ENCODE measurements around the gene ROR2.
"Not testable (repeated sequence)": the region's sequence is repeated elsewhere in the genome, so short reads cannot be mapped to it uniquely, and the experiment has no call there.

The ROR2 gene

DNA sequence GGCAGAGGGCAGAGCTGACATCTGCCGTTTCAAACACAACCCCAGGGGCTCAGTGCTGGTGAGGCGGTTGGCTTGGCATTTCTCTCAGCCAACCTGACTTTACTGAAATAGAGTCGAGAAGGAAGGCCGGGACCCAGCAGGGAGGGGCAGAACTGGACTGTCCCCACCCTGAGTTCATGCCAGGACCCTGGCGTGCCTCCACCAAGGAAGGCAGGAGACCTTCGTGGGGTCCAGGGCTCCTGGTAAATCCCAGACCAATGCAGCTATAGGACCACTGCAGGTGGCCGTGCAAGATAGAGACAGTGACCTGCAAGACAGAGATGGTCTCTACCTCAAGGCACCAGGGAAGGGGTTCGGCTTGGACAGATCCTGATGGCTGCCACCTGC lies 132.9 kb downstream of the ROR2 start:
- DNase-seq (ENCODE audit: low read depth) = no peak

DNA sequence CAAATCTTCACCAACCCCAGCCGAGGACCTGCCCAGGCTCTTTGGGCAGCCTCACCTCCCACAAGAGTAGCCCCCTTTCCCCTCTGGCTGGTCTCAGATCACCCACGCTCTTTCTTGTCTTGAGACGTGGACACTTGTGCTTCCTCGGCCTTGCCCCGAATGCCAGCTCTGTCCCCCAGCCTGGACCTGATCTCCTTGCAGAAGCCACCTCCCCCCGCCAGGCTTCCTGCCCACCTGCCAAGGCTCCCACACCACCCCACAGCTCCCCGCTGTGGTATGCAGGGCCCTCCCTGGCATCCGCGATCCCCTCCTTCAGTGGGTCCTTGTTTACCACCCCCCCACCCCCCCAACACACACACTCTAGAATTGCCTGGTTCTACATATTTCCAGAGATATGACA lies 133.7 kb downstream of the ROR2 start:
- no peak for DNase-seq (ENCODE audit: low read depth)

DNA sequence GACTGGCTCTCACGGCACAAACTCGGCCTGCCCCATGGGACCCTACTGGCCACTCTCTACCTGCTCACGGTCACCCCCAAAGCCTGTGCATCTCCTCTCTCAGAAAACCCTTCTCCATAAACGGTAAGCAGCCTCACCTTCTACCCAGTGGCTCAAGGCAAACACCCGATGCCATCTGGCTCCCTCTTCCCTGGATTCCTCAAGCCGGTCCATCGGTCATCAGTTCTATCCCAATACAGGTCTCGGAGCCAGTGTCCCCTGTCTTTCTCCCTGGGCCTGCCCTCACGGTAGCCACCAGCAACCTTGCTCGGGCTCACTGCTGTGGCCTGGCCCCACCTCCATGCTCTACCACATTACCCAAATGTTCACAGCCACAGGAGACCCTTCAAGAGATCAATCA lies 134.1 kb downstream of the ROR2 start:
- DNase-seq (ENCODE audit: low read depth) = no peak

DNA sequence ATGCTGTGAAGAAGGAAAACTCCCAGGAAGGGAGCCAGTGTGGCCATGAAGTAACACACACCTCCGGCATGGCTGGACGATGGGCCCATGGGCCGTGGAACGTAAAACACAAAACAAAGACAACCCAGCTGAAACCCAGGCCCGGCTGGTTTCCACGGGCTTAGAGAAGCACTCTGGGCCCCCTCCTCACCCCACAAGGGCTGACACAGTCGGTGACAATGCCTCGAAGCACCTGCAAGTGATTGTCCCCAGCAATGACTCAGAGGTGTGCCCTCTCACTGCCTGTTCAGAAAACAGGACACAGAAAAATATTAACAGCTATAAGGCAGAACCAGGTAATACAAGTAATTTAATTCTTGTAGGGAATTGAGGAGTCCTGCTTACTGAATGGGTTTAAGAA lies 135.3 kb downstream of the ROR2 start:
- DNase-seq (ENCODE audit: low read depth) = no peak

DNA sequence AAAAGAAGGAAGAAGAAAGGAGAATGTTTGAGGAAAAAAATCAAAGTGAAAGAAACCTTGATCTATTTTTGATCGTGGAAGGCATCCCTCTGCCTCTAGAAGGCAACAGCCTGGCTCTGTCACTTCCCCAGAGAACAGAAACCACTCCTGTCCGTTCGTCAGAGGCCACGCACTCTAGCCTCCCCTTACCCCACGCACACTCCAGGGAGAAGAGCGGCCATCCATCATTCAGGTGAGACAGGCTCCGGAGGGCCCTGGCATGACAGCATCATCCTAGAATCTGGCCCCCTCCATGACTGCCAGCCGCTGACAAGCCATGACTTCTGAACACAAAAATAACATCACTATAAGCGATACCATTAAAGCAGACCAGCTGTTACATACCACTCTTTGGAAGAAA lies 135.8 kb downstream of the ROR2 start:
- DNase-seq (ENCODE audit: low read depth) = no peak

DNA sequence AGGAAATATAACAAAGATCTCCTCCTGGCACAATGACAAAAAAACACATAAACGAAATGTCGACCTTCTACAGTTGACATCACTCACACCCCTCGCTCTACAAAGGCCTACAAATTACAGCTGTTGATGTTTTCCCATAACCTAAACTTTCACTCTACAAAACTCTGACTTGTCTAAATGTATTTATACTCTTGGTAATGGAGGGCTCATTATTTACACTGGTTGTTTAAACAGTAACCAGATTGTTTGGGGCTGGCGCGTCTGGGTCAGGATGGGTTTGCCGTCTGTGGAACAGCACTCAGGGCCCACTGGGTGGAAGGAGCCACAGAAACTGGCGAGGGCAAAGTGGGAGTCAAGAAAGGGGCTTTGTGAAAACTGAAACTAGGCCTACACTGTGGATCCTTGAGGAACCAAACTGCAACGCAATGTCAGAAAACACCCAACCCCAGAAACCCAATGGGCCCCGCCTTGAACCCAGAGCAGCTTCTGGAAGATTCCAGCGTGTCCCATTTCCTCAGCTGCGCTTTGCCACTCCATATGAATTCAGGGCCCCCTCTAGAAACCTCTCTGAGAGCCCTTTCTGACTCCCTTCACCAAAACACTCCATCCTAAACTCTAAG lies 136.7 kb downstream of the ROR2 start:
- DNase-seq (ENCODE audit: low read depth) = no peak

DNA sequence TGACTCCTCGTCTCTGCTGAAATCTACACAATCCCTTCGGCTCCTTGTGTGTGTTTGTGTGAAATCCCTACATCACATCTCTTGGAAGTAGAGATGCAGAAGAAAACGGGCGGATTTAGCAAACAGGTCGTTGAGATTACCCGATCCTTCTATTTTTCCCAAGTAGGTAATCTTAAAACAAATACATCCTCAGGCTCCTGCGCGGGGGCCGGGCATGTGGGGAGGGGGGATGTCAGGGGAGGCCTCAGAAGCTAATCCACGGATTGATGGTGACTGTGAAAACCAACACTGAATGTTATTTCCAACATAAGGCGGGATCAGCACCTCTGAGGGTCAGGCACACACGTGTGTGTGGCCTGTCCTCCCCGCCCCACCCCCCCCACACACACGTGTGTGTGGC lies 137.8 kb downstream of the ROR2 start:
- DNase-seq (ENCODE audit: low read depth) = no peak

DNA sequence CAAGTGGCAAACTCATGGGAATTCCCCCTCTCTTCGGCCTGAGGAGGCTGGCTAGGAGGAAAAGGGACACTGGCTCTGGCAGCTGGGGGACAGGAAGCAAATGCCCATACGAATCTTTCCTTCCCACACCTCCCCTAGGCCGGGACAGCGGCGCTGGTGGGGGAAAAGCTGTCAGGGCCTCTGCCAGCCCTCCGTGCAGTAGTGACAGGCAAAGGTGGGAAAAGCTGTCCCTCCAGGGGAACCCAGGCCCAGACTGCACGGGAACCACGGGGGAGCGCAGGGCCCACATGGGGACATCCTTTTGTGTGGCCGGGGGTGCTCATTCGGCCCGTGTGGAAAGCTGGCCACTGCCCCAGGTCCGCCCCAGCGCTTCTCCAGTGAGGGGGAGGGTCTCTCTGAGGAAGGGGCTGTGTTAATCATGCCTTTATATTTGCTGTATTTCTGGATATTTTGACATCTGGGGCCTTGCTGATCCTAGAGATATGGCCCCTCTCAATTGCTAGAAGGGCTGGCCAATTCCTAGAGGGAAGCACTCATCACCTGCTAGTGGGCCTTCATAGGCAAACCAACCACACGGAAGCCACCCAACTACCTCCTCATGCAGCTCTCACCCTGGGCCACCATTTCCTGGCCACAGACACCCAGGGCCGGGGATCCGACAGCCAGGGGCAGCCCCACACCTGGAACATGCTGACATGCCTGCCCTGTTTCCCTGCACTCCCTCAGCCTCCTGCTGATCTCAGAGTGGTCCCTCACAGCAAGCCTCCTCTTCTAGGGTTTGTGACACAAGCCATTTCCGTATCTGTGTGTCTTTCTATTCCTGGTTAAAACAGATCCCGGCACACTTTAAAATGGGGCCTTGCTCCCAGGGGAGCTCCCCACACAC lies 138.8 kb downstream of the ROR2 start:
- DNase-seq (ENCODE audit: low read depth) = no peak

DNA sequence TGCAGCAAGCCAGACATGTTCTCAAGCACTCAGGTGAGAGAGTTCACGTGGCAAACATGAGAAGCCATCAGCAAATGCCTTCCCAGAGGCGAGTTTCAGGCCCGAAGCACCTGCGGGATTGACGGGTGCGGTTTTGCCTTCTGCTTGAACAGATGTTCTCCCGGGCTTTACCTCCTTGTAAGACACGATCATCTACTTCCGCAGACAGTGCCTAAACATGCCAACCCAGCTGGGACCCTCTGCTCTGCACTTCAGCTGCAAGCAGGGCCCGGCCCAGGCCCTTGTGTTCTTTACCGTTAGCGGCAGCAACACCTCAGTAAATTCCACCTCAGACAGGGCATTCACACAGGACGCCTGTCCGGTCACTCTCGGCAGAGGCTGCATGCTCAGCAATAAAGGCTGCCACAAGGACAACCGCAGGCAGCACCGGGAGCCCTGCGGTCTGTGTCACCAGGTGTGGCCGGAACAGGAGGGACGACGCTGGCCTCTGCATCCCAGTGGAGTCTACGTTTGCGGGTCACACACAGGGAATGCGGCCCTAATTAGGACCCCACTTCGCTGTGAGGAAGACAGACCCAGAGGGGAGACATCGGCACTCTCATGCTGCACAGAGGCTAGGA lies 139.6 kb downstream of the ROR2 start:
- no peak for DNase-seq (ENCODE audit: low read depth)

DNA sequence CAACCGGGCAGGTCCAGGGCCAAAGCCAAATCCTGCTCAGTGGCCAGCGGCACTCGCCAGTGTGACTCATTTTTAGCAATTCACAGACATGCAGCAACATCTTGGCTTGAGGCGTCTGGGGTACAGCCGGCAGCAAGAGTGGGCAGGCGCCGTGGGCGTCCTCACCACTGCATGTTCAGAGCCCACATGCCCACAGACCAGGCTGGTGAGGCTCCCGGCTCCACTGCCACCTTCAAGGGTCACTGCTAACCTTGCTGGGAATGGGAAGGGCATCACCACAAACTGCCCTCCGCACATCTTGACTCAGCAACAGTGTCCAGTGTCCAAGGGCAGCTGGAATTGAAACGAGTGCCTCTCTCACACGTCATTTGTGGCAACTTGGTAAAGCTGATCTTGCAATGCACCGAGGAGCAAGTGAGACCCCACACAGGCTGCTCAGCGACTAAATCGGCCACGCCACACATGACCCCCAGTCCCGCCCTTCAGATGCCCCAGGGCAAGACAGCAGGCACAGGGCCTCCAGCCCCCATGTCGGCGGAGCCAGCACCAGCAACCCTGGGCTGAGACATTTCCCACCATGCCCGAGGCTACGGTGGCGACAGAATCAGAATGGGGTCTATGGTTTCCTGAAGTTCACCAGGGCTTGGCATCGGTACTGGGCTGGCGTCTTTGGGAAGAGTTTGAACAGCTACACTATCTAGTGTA lies 140.3 kb downstream of the ROR2 start:
- DNase-seq (ENCODE audit: low read depth) = no peak

DNA sequence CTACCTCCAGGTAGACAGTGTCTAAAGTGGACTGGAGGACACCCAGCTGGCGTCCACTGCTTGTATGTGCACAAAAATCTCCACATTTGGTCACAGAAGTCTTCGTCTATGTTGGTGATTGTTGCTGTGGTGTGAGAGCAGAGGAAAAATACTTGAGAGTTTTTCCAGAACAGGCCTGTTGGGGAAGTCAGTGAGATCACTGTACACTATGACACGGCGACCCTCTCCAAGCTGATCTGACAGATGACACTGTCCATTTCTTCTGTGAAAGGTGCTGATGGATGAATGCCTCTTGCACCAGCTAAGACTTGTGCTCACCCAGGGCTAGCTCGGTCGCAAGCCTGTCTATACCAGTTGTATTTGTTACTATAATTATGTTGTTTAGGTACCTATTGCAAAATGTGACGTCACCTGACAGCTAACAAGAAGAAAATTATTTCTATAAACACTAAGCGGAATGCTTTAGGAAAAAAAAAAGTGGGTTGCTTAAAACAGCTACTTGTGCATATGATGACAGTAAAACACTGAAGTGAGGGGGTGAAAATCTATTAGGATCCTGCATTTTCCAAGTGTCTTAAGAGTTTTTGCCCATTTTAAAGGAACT lies 142.3 kb downstream of the ROR2 start:
- DNase-seq (ENCODE audit: low read depth) = no peak

DNA sequence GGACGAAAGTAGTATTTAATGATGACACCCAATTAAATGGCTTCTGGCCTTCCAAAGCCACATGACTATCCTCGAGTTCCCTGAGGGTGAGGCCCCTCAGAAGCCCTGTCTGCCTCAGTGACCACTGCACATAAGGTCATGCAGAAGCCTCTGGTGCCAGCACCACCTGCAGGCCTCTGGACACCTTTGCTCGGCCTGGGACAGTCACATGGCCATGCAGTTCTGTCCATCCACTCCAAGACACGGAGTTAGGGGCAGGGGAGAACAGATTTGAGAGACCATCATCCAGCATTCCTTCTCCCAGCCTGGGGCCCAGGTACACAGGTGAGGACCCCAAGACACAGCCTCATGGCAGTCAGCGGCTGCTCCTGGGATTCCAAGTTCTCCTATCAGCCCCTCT lies 145.0 kb downstream of the ROR2 start:
- no peak for DNase-seq (ENCODE audit: low read depth)

DNA sequence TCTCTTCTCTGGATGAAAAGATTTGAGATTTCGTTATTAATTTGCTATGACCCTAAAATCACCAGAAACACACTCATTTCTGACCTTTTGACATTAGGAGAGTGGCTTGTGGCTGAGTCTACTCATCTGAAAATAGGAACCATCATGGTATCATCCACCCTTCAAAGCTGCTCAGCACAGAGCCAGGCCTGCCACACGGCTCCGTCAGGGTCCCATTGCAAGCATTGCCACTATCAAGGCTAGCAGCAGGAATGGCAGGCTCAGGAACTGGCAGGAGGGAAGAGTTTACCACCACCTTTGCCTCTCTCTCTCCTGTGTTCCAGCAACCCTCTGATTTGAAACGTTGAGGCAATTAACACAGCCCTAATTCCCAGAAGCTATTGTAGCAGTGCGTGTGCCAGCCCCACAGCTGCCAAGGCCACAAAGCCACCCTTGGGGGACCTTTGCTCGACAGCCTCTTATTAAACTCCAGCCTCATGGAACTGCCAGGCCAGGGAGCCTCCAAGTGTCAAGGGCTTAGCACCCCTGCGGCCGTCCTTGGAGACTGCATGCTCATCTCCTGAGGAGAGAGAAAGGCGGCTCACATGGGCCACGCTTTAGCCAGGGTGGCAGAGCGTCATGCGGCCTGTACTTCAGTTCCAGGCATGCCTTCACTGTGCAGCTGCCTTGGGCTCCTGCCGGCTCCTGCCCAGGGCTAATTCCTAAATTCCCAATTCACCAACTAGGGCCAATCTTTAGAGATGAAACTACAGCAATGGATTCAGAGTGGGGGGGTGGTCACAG lies 145.9 kb downstream of the ROR2 start:
- DNase-seq (ENCODE audit: low read depth) = no peak

DNA sequence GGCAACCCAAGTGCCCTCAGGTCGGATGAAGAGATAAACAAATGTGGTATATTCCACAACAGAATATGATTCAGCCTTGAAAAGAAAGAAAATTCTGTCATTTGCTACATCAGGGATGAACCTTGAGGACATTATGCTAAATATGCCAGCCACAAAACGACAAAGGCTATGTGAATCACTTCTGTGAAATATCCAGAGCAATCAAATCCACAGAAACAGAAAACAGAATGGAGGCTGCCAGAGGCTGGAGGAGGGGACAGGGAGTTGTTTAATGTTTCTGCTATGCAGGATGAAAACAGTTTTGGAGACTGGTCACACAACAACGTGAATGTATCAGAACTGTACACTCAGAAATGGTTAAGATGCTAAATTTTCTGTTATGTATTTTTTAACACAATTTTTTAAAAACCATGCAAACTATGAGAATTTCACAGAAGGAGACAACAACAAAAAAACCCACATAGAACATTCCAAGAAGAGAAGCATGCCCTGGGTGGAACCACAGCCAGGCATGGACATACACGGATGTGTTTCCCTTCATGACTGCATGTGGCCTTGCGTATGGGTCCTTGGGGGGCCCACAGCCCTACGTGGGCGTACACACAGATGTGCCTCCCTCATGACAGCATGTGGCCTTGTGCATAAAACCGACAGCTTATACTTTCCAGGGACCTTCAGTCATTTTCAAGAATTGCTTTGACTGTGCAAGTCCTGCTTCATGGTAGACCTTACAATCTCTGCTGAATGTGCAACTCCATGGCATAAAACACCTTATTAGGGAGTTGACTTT lies 146.7 kb downstream of the ROR2 start:
- no peak for DNase-seq (ENCODE audit: low read depth)

DNA sequence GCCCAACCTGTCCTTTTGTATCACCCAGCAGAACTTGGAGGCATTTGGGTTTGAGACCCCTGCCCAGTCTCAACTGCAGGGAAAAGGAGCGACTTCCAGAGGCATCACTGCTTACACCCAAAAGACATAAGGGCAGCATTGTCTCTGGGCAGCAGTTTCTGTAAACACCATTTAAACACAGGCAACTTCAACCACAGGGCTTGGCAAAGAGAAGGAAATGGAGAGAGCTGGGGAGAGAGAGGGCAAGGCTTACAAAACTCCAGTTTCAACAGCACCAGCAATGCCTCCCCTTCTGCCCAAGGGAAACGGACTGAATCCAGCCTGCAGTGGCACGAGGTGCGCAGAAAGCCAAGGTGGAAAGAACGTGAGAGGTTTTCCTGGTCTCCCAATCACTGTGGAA lies 147.6 kb downstream of the ROR2 start:
- DNase-seq (ENCODE audit: low read depth) = no peak

DNA sequence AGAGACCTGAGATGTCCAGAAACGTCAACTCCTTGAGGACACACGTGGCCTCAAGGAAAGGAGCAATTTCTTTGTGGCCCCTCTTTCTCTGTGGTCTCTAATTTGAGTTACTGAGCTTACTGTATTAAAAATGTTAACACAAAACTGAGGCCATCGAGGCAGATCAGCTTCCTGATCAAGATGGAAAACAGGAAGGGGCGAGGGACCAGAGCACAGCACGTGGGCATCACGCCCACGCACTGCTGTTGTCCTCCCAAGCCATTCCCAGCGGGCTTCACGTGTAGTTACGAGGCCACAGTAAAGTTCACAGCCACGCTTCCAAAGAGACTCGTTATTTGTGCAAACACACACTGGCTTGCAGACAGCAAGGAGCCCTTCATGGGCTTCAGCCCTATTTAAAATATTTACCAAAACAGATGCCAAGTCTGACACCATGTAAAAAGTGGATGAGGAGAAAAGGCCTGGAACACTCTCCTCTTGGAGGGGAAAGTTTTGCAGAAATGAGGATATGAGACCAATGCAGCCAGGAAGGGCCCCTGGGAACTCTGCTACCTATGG lies 149.5 kb downstream of the ROR2 start:
- no peak for DNase-seq (ENCODE audit: low read depth)

DNA sequence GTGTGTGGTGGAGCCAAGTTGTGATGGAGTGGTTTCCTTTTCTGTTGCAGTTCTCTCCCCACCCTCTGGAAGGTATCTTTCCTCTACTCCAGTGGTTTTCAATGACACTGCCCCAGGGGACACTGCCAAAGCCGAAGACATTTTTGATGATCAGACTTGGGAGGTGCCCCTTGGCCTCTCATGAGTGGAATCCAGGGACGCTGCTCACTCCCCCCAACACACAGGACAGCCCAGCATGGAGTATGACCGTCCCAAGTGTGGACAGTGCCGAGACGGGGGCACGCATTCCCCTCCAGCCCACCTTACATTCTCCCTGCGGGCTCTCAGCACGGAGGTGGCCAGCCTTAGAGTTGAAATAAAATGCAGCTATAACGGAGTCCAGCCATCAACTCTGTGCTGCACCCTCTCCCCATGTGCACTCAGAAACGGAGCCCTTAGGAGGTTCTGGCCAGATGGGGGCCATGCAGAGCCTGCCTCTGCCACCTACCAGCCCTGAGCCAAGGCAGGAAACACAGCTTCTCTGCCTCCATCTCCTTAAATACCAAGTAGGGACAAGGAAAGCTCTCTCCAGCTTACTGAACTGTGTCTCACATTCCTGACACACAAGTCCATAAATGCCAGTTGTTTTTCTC lies 150.8 kb downstream of the ROR2 start:
- no peak for DNase-seq (ENCODE audit: low read depth)

DNA sequence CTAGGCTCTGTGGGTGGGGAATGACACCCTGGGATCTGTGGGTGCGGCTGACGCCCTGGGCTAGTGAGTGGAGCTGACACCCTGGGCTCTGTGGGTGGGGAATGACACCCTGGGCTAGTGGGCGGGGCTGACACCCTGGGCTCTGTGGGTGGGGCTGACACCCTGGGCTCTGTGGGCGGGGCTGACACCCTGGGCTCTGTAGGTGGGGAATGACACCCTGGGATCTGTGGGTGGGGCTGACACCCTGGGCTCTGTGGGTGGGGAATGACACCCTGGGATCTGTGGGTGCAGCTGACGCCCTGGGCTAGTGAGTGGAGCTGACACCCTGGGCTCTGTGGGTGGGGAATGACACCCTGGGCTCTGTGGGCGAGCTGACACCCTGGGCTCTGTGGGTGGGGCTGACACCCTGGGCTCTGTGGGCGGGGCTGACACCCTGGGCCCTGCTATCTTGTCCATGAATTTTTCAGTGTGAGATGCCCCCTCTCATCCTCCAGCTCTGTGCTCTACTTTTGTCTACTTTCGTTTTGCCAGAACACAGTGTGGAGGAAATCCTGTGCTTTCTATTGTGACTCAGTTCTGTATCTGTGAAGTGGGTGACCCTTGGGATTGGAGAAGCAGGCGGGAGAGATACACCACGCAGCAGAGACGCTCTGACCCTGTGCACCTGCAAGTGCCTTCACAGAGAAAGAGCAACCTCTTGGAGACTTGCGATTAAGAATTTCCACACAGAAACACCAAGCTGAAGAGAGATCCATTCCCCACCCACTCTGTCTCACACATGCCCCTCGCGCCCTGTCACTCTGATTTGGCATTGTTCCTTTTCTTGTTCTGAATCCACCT lies 151.5 kb downstream of the ROR2 start:
- DNase-seq (ENCODE audit: low read depth) = not testable (repeated sequence)

DNA sequence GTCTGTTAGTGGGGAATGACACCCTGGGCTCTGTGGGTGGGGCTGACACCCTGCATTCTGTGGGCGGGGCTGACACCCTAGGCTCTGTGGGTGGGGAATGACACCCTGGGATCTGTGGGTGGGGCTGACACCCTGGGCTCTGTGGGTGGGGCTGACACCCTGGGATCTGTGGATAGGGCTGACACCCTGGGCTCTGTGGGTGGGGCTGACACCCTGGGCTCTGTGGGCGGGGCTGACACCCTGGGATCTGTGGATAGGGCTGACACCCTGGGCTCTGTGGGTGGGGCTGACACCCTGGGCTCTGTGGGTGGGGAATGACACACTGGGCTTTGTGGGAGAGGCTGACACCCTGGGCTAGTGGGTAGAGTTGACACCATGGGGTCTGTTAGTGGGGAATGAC lies 152.5 kb downstream of the ROR2 start:
- DNase-seq (ENCODE audit: low read depth) = not testable (repeated sequence)

All from GM04504 (cell line).